ENCODE measurements around the gene LAMA2.

- TF ChIP-seq SIN3A (IDR thresholded peaks at IDR 0.05; ENCODE audit: borderline replicate concordance, insufficient read depth, low read length) (no peak), POLR2AphosphoS5 (IDR thresholded peaks at IDR 0.05; ENCODE audit: low read depth, low read length) (no peak)
Measured at GRCh38 chr6:129544892-129545612, 662.1 kb downstream of the LAMA2 start.

All from PFSK-1 (cell line).